Liver (tissue), 9 donors: Measurements from ENCODE around the gene GIMAP8. TPM values are rescaled to one million over a fixed set of nuclear protein-coding genes. Genes with fewer than 3 reads are reported as not detected.

ENCODE experiments used
- DNase-seq: peaks from one replicate; pipeline ENCODE4 v3.0.0-alpha.2; 2017; ENCODE audit warnings: low spot score
- H3K27ac ChIP-seq, 2 donors: one replicate each; pipeline ENCODE4 v1.7.0; 2013; ENCODE audit warnings: inconsistent platforms in 2 of 2, low read length in 2 of 2, control low read depth in 1 of 2, low read depth in 1 of 2, mild to moderate bottlenecking in 1 of 2
- H3K27me3 ChIP-seq, 4 donors: one replicate each; pipeline versions ENCODE4 v1.6.1 to v1.7.0; 2013; ENCODE audit warnings: low read length in 3 of 4, inconsistent platforms in 1 of 4, mild to moderate bottlenecking in 1 of 4, moderate library complexity in 1 of 4; ENCODE audit not compliant: control insufficient read depth in 4 of 4, insufficient read depth in 4 of 4
- H3K36me3 ChIP-seq, 4 donors: one replicate each; pipeline versions ENCODE4 v1.6.1 to v1.7.0; 2013; ENCODE audit warnings: low read length in 3 of 4, mild to moderate bottlenecking in 3 of 4, low read depth in 1 of 4, moderate library complexity in 1 of 4; ENCODE audit not compliant: control insufficient read depth in 4 of 4, insufficient read depth in 3 of 4
- H3K4me1 ChIP-seq, 4 donors: one replicate each; pipeline versions ENCODE4 v1.6.1 to v1.7.0; 2013; ENCODE audit warnings: low read length in 3 of 4, mild to moderate bottlenecking in 3 of 4, moderate library complexity in 1 of 4; ENCODE audit not compliant: control insufficient read depth in 4 of 4, insufficient read depth in 4 of 4
- H3K4me3 ChIP-seq, 3 donors: one replicate each; pipeline versions ENCODE4 v1.6.1 to v1.7.0; 2013; ENCODE audit warnings: low read length in 3 of 3, control low read depth in 1 of 3, low read depth in 1 of 3, mild to moderate bottlenecking in 1 of 3
- H3K9ac ChIP-seq, 2 donors: one replicate each; pipeline ENCODE4 v1.7.0; 2013; ENCODE audit warnings: low read length in 2 of 2, mild to moderate bottlenecking in 2 of 2, moderate library complexity in 2 of 2, control low read depth in 1 of 2, low read depth in 1 of 2
- H3K9me3 ChIP-seq, 4 donors: one replicate each; pipeline versions ENCODE4 v1.6.1 to v1.7.0; 2013; ENCODE audit warnings: low read length in 3 of 4; ENCODE audit not compliant: control insufficient read depth in 4 of 4
- CTCF ChIP-seq: fragments of 150-350 bp; IDR thresholded peaks from 2 replicates; pipeline ENCODE4 v1.5.1; 2017; ENCODE audit warnings: improper control_type of control experiment, low read depth, low read length; ENCODE audit not compliant: missing input control
- EGR1 ChIP-seq, 2 donors: IDR thresholded peaks; 2 replicates each; pipeline ENCODE4 v1.6.1; 2016 to 2018; ENCODE audit warnings: antibody characterized with exemption in 2 of 2, low read depth in 2 of 2
- FOXA1 ChIP-seq: IDR thresholded peaks from 2 replicates; pipeline ENCODE4 v1.6.1; 2016; ENCODE audit warnings: antibody characterized with exemption
- FOXA2 ChIP-seq: IDR thresholded peaks from 2 replicates; pipeline ENCODE4 v1.6.1; 2016; ENCODE audit warnings: antibody characterized with exemption
- GABPA ChIP-seq, 2 donors: IDR thresholded peaks in 1 of 2; conservative IDR thresholded peaks in 1 of 2; 2 replicates each; pipeline ENCODE4 v1.6.1; 2016; ENCODE audit warnings: antibody characterized with exemption in 2 of 2, mild to moderate bottlenecking in 1 of 2, moderate library complexity in 1 of 2
- HNF4A ChIP-seq, 2 donors: conservative IDR thresholded peaks; 2 replicates each; pipeline ENCODE4 v1.6.1; 2016; ENCODE audit warnings: antibody characterized with exemption in 2 of 2, mild to moderate bottlenecking in 2 of 2
- HNF4G ChIP-seq: IDR thresholded peaks from 2 replicates; pipeline ENCODE4 v1.6.1; 2016; ENCODE audit warnings: antibody characterized with exemption
- JUND ChIP-seq, 2 donors: IDR thresholded peaks; 2 replicates each; pipeline ENCODE4 v1.6.1; 2016; ENCODE audit warnings: antibody characterized with exemption in 2 of 2
- MAX ChIP-seq: IDR thresholded peaks from 2 replicates; pipeline ENCODE4 v1.6.1; 2016; ENCODE audit warnings: antibody characterized with exemption
- NR2F2 ChIP-seq: IDR thresholded peaks from 2 replicates; pipeline ENCODE4 v1.6.1; 2016; ENCODE audit warnings: antibody characterized with exemption
- RAD21 ChIP-seq, 2 donors: IDR thresholded peaks; 2 replicates each; pipeline ENCODE4 v1.6.1; 2016; ENCODE audit warnings: antibody characterized with exemption in 2 of 2, mild to moderate bottlenecking in 2 of 2
- RXRA ChIP-seq, 2 donors: IDR thresholded peaks; 2 replicates each; pipeline ENCODE4 v1.6.1; 2017 to 2018; ENCODE audit warnings: antibody characterized with exemption in 2 of 2, mild to moderate bottlenecking in 1 of 2
- SP1 ChIP-seq: IDR thresholded peaks from 2 replicates; pipeline ENCODE4 v1.6.1; 2018; ENCODE audit warnings: antibody characterized with exemption, mild to moderate bottlenecking
- TAF1 ChIP-seq: conservative IDR thresholded peaks from 2 replicates; pipeline ENCODE4 v1.6.1; 2016; ENCODE audit warnings: antibody characterized with exemption, mild to moderate bottlenecking
- YY1 ChIP-seq: IDR thresholded peaks from 2 replicates; pipeline ENCODE4 v1.6.1; 2016; ENCODE audit warnings: antibody characterized with exemption, mild to moderate bottlenecking
- WGBS: extraction: QIAGEN DNeasy Blood & Tissue Kit; methylation state at CpG from one replicate; pipeline ENCODE4 v1.1.7; 2013; 5-methylcytosine and 5-hydroxymethylcytosine counted together
- polyA plus RNA-seq, 2 donors: library from polyadenylated mRNA; stranded (reverse) in 1 of 2; unstranded in 1 of 2; fragments of 200-250 nt in 1 of 2; fragments of >200 nt in 1 of 2; fragmentation: Nextera tagmentation in 1 of 2; extraction: Ambion mirVana in 1 of 2; gene quantifications; one replicate each; pipeline versions ENCODE4 v1.2.1 to v1.2.3, GENCODE V29; 2013 to 2015
- total RNA-seq, 2 donors: library from RNA; depleted of rRNA; stranded (reverse); fragments of >200 nt; gene quantifications; one replicate each; pipeline ENCODE4 v1.2.3, GENCODE V29; 2014
- TF ChIP-seq, protein P1 (sequence below): IDR thresholded peaks from 2 replicates; pipeline ENCODE4 v1.6.1; 2016; ENCODE audit warnings: antibody characterized with exemption
- TF ChIP-seq, protein P2 (sequence below): IDR thresholded peaks from 2 replicates; pipeline ENCODE4 v1.6.1; 2016; ENCODE audit warnings: antibody characterized with exemption
- TF ChIP-seq, protein P3 (sequence below): IDR thresholded peaks from 2 replicates; pipeline ENCODE4 v1.6.1; 2016; ENCODE audit warnings: antibody characterized with exemption, mild to moderate bottlenecking
- donor health status: healthy.
- donor health status: healthy.
- donor health status: healthy.
- donor health status: healthy.
- donor health status: healthy.

Gene GIMAP8
- total and polyA plus RNA-seq, 4 donors, result 1.6 to 9.4 (median 7.6) TPM

GRCh38 chr7:150481922-150482321 lies 31.5 kb downstream of the GIMAP8 start:
- no peak for DNase-seq
- peaks cover 0 to 7% (median 4%) of the 10 kb centered on the region in 4 donors for H3K4me1 ChIP-seq
- 68% methylated on average over 4 of the region's 4 CpGs for WGBS
- TF ChIP-seq CTCF (no peak), HNF4A (conservative IDR thresholded peaks at IDR 0.05) (no peak), YY1 (no peak), RAD21 (IDR thresholded peaks at IDR 0.05) (no peak), SP1 (no peak), HNF4G (no peak), RXRA (IDR thresholded peaks at IDR 0.05) (no peak), EGR1 (IDR thresholded peaks at IDR 0.05; ENCODE audit: low read depth in 2 of 2) (no peak), FOXA2 (no peak), MAX (no peak), FOXA1 (no peak), NR2F2 (no peak), GABPA (IDR thresholded peaks at IDR 0.05 in 1 of 2, conservative IDR thresholded peaks at IDR 0.05 in 1 of 2) (no peak), JUND (IDR thresholded peaks at IDR 0.05) (no peak), TAF1 (no peak)
- TF ChIP-seq, protein P1, sequence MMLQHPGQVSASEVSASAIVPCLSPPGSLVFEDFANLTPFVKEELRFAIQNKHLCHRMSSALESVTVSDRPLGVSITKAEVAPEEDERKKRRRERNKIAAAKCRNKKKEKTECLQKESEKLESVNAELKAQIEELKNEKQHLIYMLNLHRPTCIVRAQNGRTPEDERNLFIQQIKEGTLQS, result no peak
- TF ChIP-seq, protein P2, sequence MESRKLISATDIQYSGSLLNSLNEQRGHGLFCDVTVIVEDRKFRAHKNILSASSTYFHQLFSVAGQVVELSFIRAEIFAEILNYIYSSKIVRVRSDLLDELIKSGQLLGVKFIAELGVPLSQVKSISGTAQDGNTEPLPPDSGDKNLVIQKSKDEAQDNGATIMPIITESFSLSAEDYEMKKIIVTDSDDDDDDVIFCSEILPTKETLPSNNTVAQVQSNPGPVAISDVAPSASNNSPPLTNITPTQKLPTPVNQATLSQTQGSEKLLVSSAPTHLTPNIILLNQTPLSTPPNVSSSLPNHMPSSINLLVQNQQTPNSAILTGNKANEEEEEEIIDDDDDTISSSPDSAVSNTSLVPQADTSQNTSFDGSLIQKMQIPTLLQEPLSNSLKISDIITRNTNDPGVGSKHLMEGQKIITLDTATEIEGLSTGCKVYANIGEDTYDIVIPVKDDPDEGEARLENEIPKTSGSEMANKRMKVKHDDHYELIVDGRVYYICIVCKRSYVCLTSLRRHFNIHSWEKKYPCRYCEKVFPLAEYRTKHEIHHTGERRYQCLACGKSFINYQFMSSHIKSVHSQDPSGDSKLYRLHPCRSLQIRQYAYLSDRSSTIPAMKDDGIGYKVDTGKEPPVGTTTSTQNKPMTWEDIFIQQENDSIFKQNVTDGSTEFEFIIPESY, result no peak
- TF ChIP-seq, protein P3, sequence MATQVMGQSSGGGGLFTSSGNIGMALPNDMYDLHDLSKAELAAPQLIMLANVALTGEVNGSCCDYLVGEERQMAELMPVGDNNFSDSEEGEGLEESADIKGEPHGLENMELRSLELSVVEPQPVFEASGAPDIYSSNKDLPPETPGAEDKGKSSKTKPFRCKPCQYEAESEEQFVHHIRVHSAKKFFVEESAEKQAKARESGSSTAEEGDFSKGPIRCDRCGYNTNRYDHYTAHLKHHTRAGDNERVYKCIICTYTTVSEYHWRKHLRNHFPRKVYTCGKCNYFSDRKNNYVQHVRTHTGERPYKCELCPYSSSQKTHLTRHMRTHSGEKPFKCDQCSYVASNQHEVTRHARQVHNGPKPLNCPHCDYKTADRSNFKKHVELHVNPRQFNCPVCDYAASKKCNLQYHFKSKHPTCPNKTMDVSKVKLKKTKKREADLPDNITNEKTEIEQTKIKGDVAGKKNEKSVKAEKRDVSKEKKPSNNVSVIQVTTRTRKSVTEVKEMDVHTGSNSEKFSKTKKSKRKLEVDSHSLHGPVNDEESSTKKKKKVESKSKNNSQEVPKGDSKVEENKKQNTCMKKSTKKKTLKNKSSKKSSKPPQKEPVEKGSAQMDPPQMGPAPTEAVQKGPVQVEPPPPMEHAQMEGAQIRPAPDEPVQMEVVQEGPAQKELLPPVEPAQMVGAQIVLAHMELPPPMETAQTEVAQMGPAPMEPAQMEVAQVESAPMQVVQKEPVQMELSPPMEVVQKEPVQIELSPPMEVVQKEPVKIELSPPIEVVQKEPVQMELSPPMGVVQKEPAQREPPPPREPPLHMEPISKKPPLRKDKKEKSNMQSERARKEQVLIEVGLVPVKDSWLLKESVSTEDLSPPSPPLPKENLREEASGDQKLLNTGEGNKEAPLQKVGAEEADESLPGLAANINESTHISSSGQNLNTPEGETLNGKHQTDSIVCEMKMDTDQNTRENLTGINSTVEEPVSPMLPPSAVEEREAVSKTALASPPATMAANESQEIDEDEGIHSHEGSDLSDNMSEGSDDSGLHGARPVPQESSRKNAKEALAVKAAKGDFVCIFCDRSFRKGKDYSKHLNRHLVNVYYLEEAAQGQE, result no peak
- no peaks in the 10 kb centered on the region for H3K27me3 ChIP-seq
- H3K9me3 ChIP-seq, result peaks cover 0 to 3% (median 0%) of the 10 kb centered on the region in 4 donors
- H3K4me3 ChIP-seq, result no peak overlapping the region
- H3K9ac ChIP-seq, result no peak overlapping the region
- peak overlapping the region; percentile 44 to 56 for H3K27ac ChIP-seq
- peaks cover 0 to 4% (median 0%) of the 10 kb centered on the region in 4 donors for H3K36me3 ChIP-seq
